NB4 (cell line): ENCODE measurements around the gene ZNF444.

Experiments used
- POLR2A ChIP-seq: IDR thresholded peaks from 2 replicates; pipeline ENCODE4 v1.6.1; 2011; ENCODE audit warnings: mild to moderate bottlenecking; ENCODE audit not compliant: insufficient read length; ENCODE audit errors: extremely low read depth
- TF ChIP-seq, protein P1 (sequence below): IDR thresholded peaks from one replicate; pipeline ENCODE4 v1.5.1; 2012; ENCODE audit warnings: low read depth, low read length

DNA sequence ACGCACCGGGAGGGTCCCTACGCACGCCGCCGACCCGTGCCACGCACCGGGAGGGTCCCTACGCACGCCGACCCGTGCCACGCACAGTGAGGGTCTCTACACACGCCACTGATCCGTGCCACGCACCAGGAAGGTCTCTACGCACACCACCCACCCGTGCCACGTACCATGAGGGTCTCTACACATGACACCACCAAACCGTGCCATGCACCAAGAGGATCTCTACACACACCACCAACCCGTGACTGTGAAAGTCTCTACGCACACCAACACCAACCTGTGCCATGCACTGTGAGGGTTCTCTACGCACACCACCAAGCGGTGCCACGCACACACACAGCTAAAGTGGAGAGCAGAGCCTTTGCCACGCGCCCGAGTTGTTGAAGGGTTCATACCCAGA lies 36.7 kb upstream of the ZNF444 start:
- TF ChIP-seq, protein P1, sequence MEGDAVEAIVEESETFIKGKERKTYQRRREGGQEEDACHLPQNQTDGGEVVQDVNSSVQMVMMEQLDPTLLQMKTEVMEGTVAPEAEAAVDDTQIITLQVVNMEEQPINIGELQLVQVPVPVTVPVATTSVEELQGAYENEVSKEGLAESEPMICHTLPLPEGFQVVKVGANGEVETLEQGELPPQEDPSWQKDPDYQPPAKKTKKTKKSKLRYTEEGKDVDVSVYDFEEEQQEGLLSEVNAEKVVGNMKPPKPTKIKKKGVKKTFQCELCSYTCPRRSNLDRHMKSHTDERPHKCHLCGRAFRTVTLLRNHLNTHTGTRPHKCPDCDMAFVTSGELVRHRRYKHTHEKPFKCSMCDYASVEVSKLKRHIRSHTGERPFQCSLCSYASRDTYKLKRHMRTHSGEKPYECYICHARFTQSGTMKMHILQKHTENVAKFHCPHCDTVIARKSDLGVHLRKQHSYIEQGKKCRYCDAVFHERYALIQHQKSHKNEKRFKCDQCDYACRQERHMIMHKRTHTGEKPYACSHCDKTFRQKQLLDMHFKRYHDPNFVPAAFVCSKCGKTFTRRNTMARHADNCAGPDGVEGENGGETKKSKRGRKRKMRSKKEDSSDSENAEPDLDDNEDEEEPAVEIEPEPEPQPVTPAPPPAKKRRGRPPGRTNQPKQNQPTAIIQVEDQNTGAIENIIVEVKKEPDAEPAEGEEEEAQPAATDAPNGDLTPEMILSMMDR: no peak
- TF ChIP-seq POLR2A: no peak
